Smooth muscle cell (in vitro differentiated cells): Measurements from ENCODE around the gene PFKFB3. TPM values are rescaled to one million over a fixed set of nuclear protein-coding genes. Genes with fewer than 3 reads are reported as not detected.

Source experiments
- DNase-seq: peaks from one replicate; lab custom pipeline; 2025; ENCODE audit not compliant: unreplicated experiment; lab: John Stamatoyannopoulos, UW
- H2AFZ ChIP-seq: fragments of 200-600 bp; sonication (generic); 2 replicates; pipeline ENCODE4 v1.6.0; 2016; ENCODE audit warnings: antibody characterized with exemption, low read depth, mild to moderate bottlenecking
- H3F3A ChIP-seq: fragments of 200-600 bp; sonication (generic); 2 replicates; pipeline ENCODE4 v1.6.0; 2017; ENCODE audit warnings: antibody characterized with exemption, low read depth
- H3K27ac ChIP-seq: fragments of 200-600 bp; sonication (generic); 2 replicates; pipeline ENCODE4 v1.5.1; 2016; ENCODE audit warnings: low read depth, mild to moderate bottlenecking
- H3K27me3 ChIP-seq: fragments of 200-600 bp; sonication (generic); 2 replicates; pipeline ENCODE4 v1.6.1; 2016; ENCODE audit warnings: low read depth, mild to moderate bottlenecking
- H3K36me3 ChIP-seq: fragments of 200-600 bp; sonication (generic); 2 replicates; pipeline ENCODE4 v1.5.1; 2016; ENCODE audit warnings: low read depth
- H3K4me1 ChIP-seq: fragments of 200-600 bp; sonication (generic); 2 replicates; pipeline ENCODE4 v1.5.1; 2016; ENCODE audit warnings: low read depth
- H3K4me2 ChIP-seq: fragments of 200-600 bp; sonication (generic); 2 replicates; pipeline ENCODE4 v1.6.0; 2016; ENCODE audit warnings: mild to moderate bottlenecking
- H3K4me3 ChIP-seq: fragments of 200-600 bp; sonication (generic); 2 replicates; pipeline ENCODE4 v1.5.1; 2016; ENCODE audit warnings: mild to moderate bottlenecking
- H3K79me2 ChIP-seq: fragments of 200-600 bp; sonication (generic); 2 replicates; pipeline ENCODE4 v1.6.0; 2016; ENCODE audit warnings: low read depth, mild to moderate bottlenecking
- H3K9ac ChIP-seq: fragments of 200-600 bp; sonication (generic); 2 replicates; pipeline ENCODE4 v1.6.0; 2016; ENCODE audit warnings: low read depth
- H3K9me3 ChIP-seq: fragments of 200-600 bp; sonication (generic); replicated peaks from 2 replicates; pipeline ENCODE4 v1.5.1; 2016; ENCODE audit warnings: low read depth
- H4K20me1 ChIP-seq: fragments of 200-600 bp; sonication (generic); 2 replicates; pipeline ENCODE4 v1.6.0; 2016; ENCODE audit warnings: low read depth
- WGBS: methylation state at CpG from one replicate; pipeline ENCODE4 v1.1.7; 2016; ENCODE audit warnings: low lambda C conversion rate; 5-methylcytosine and 5-hydroxymethylcytosine counted together
- polyA plus RNA-seq: library from polyadenylated mRNA; unstranded; fragments of >200 nt; fragmentation: Nextera tagmentation; extraction: Ambion mirVana; gene quantifications from 2 replicates; pipeline ENCODE4 v1.2.1, GENCODE V29; 2016
- total RNA-seq: library from RNA; depleted of rRNA; stranded (reverse); fragments of >200 nt; gene quantifications from 2 replicates; pipeline ENCODE4 v1.2.3, GENCODE V29; 2014
- TF ChIP-seq, protein P1 (sequence below): fragments of 200-600 bp; sonication (generic); IDR thresholded peaks from 2 replicates; pipeline ENCODE4 v1.5.1; 2017; ENCODE audit warnings: borderline replicate concordance, mild to moderate bottlenecking, antibody characterized with exemption; ENCODE audit not compliant: insufficient read depth, poor library complexity, severe bottlenecking

PFKFB3 gene
- total and polyA plus RNA-seq, 2 experiments from 2014 or later: 61.3 to 68.3 TPM

DNA sequence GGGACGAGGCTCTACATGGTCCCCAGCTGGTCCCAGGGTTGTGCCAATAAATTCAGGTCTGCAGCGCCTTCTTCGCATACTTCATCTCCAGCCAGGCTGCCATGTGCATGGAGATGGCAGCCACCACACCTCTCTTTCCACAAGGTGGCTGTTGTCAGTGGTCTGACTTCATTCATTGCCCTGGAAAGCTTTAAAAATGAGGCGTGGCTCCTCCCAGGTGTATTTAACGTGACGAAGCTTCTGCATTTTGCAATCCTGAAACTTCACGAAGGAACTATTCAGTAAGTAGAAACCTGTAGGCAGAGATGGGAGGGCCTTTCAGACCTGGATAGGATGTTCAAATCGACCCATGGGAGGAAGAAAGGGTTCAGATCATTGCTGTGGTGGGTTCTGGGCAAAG lies 53.7 kb downstream of the PFKFB3 start:
- 93% methylated on average over 8 of the region's 8 CpGs for WGBS
- H3K9me3 ChIP-seq: no peaks in the 10 kb centered on the region
- H3K79me2 ChIP-seq: no peaks in the 10 kb centered on the region
- no peak overlapping the region for H3K4me3 ChIP-seq
- H4K20me1 ChIP-seq: no peaks in the 10 kb centered on the region
- no peak overlapping the region for H2AFZ ChIP-seq
- no peak overlapping the region for H3K9ac ChIP-seq
- no peaks in the 10 kb centered on the region for H3K36me3 ChIP-seq
- H3K27ac ChIP-seq: no peak overlapping the region
- TF ChIP-seq, protein P1, sequence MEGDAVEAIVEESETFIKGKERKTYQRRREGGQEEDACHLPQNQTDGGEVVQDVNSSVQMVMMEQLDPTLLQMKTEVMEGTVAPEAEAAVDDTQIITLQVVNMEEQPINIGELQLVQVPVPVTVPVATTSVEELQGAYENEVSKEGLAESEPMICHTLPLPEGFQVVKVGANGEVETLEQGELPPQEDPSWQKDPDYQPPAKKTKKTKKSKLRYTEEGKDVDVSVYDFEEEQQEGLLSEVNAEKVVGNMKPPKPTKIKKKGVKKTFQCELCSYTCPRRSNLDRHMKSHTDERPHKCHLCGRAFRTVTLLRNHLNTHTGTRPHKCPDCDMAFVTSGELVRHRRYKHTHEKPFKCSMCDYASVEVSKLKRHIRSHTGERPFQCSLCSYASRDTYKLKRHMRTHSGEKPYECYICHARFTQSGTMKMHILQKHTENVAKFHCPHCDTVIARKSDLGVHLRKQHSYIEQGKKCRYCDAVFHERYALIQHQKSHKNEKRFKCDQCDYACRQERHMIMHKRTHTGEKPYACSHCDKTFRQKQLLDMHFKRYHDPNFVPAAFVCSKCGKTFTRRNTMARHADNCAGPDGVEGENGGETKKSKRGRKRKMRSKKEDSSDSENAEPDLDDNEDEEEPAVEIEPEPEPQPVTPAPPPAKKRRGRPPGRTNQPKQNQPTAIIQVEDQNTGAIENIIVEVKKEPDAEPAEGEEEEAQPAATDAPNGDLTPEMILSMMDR: no peak
- no peak overlapping the region for H3K4me2 ChIP-seq
- no peaks in the 10 kb centered on the region for H3F3A ChIP-seq
- no peak for DNase-seq
- no peaks in the 10 kb centered on the region for H3K4me1 ChIP-seq
- no peaks in the 10 kb centered on the region for H3K27me3 ChIP-seq

DNA sequence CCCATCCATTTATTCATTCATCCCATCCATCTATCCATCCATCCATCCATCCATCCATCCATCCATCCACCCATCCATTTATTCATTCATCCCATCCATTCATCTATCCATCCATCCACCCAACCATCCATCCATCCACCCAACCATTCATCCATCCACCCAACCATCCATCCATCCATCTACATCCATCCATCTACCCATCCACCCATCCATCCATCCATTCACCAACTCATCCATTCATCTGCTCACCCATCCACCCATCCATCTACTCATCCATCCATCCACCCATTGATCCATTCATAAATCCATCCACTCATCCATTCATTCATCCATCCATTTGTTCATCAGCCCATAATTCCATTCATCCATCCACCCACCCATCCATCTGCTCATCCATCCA lies 56.4 kb downstream of the PFKFB3 start:
- H3K4me1 ChIP-seq: no peaks in the 10 kb centered on the region
- H2AFZ ChIP-seq: no peak overlapping the region
- no peak overlapping the region for H3K4me3 ChIP-seq
- no peak overlapping the region for H3K9ac ChIP-seq
- no peak overlapping the region for H3K4me2 ChIP-seq
- H3F3A ChIP-seq: no peaks in the 10 kb centered on the region
- DNase-seq: no peak
- H3K36me3 ChIP-seq: no peaks in the 10 kb centered on the region
- TF ChIP-seq, protein P1: no peak
- no peaks in the 10 kb centered on the region for H3K79me2 ChIP-seq
- no peaks in the 10 kb centered on the region for H3K9me3 ChIP-seq
- H3K27me3 ChIP-seq: no peaks in the 10 kb centered on the region
- H3K27ac ChIP-seq: no peak overlapping the region
- no peaks in the 10 kb centered on the region for H4K20me1 ChIP-seq

DNA sequence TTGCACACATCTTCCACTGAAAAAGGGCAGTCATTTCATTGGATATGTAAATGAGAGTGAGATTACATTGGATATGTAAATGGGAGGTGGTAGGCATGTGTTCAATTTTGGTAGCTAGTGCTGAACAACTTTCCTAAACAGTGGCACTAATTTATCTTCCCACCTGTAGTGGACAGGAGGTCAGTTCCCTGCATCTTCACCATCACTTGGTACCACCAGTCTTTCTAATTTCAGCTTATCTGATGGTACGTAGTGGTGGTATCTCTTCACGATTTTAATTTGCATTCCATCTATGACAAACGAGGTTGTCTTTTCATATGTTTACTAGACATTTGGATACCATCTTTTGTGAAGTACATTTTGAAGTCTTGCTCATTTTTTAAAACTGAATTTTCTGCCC lies 58.1 kb downstream of the PFKFB3 start:
- no peaks in the 10 kb centered on the region for H3K79me2 ChIP-seq
- no peak overlapping the region for H3K9ac ChIP-seq
- WGBS: 94% methylated on average over 3 of the region's 3 CpGs
- no peak for DNase-seq
- H3K4me3 ChIP-seq: no peak overlapping the region
- H3K4me2 ChIP-seq: no peak overlapping the region
- H3K9me3 ChIP-seq: no peaks in the 10 kb centered on the region
- no peaks in the 10 kb centered on the region for H3K36me3 ChIP-seq
- H3K27ac ChIP-seq: no peak overlapping the region
- TF ChIP-seq, protein P1: no peak
- no peaks in the 10 kb centered on the region for H3K27me3 ChIP-seq
- H3F3A ChIP-seq: no peaks in the 10 kb centered on the region
- H4K20me1 ChIP-seq: no peaks in the 10 kb centered on the region
- no peaks in the 10 kb centered on the region for H3K4me1 ChIP-seq
- H2AFZ ChIP-seq: no peak overlapping the region

DNA sequence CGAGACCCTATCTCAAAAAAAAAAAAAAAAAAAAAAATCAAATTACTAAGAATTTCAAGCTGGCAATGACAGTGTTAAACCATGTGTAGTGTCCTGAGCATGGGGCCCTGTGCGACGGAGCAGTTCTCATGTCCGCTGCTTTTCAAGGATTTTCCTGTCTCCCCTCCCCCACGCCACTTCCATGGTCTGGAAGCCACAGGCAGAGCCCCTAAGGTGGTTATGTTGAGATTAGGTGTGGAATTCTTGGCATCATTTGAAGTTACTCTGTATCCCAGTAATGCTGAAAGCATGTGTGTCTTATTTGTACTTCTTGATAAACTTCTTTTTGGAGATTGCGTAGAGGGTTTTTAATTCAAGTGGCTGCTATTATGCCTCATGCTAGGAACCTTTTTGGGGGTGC lies 65.2 kb downstream of the PFKFB3 start:
- DNase-seq: no peak
- H3K27me3 ChIP-seq: no peaks in the 10 kb centered on the region
- no peaks in the 10 kb centered on the region for H3K4me1 ChIP-seq
- H3K9me3 ChIP-seq: no peaks in the 10 kb centered on the region
- no peak overlapping the region for H2AFZ ChIP-seq
- H3K4me3 ChIP-seq: no peak overlapping the region
- H3K9ac ChIP-seq: no peak overlapping the region
- TF ChIP-seq, protein P1: no peak
- no peak overlapping the region for H3K4me2 ChIP-seq
- no peaks in the 10 kb centered on the region for H3K36me3 ChIP-seq
- no peak overlapping the region for H3K27ac ChIP-seq
- H4K20me1 ChIP-seq: no peaks in the 10 kb centered on the region
- 49% methylated on average over 6 of the region's 6 CpGs for WGBS
- H3K79me2 ChIP-seq: no peaks in the 10 kb centered on the region
- no peaks in the 10 kb centered on the region for H3F3A ChIP-seq
